ENCODE data around the gene ZNF592.

ZNF592 gene

GRCh38 chr15:84793431-84794161 lies 45.2 kb downstream of the ZNF592 start:
- no peak for DNase-seq (ENCODE audit: low read depth)
- no peak for TF ChIP-seq CTCF (IDR thresholded peaks at IDR 0.05; ENCODE audit: low read depth, low read length, missing control alignments)
- in situ Hi-C loops (cut with HindIII; ENCODE audit: low sequenced_read_pairs), result no loop called here
- H3K4me3 ChIP-seq (ENCODE audit: low read depth, low read length), result no peak overlapping the region

- in situ Hi-C loops (cut with HindIII; ENCODE audit: low sequenced_read_pairs), result no loop called here
- no peak overlapping the region for H3K4me3 ChIP-seq (ENCODE audit: low read depth, low read length)
- no peak for TF ChIP-seq CTCF (IDR thresholded peaks at IDR 0.05; ENCODE audit: low read depth, low read length, missing control alignments)
- DNase-seq (ENCODE audit: low read depth), result no peak
Measured at GRCh38 chr15:84794162-84794547, 45.8 kb downstream of the ZNF592 start.

- in situ Hi-C loops (cut with HindIII; ENCODE audit: low sequenced_read_pairs), result no loop called here
- no peak for TF ChIP-seq CTCF (IDR thresholded peaks at IDR 0.05; ENCODE audit: low read depth, low read length, missing control alignments)
- no peak overlapping the region for H3K4me3 ChIP-seq (ENCODE audit: low read depth, low read length)
- no peak for DNase-seq (ENCODE audit: low read depth)
Measured at GRCh38 chr15:84795186-84795585, 46.8 kb downstream of the ZNF592 start.

GRCh38 chr15:84797212-84797611 lies 48.8 kb downstream of the ZNF592 start:
- in situ Hi-C loops (cut with HindIII; ENCODE audit: low sequenced_read_pairs), result no loop called here
- DNase-seq (ENCODE audit: low read depth), result peak; percentile 38
- no peak for TF ChIP-seq CTCF (IDR thresholded peaks at IDR 0.05; ENCODE audit: low read depth, low read length, missing control alignments)
- no peak overlapping the region for H3K4me3 ChIP-seq (ENCODE audit: low read depth, low read length)

GRCh38 chr15:84797801-84798200 lies 49.4 kb downstream of the ZNF592 start:
- no peak overlapping the region for H3K4me3 ChIP-seq (ENCODE audit: low read depth, low read length)
- no peak for TF ChIP-seq CTCF (IDR thresholded peaks at IDR 0.05; ENCODE audit: low read depth, low read length, missing control alignments)
- in situ Hi-C loops (cut with HindIII; ENCODE audit: low sequenced_read_pairs), result no loop called here
- DNase-seq (ENCODE audit: low read depth), result no peak

- in situ Hi-C loops (cut with HindIII; ENCODE audit: low sequenced_read_pairs), result no loop called here
- DNase-seq (ENCODE audit: low read depth), result no peak
- no peak overlapping the region for H3K4me3 ChIP-seq (ENCODE audit: low read depth, low read length)
- no peak for TF ChIP-seq CTCF (IDR thresholded peaks at IDR 0.05; ENCODE audit: low read depth, low read length, missing control alignments)
Measured at GRCh38 chr15:84798436-84798946, 50.1 kb downstream of the ZNF592 start.

Measured in astrocyte of the cerebellum (primary cell).